Trophoblast cell (in vitro differentiated cells and primary cell): ENCODE measurements around the gene LHFPL5.
A peak's percentile ranks its signal among the peaks of the same experiment; 100 is the strongest.

Experiments used
- DNase-seq, 2 donors: peaks; one replicate each; pipeline ENCODE4 v3.0.0-alpha.2; 2016
- H2AFZ ChIP-seq: 2 replicates; pipeline ENCODE4 v1.6.1; 2013; ENCODE audit warnings: low read length, moderate library complexity, mild to moderate bottlenecking; ENCODE audit not compliant: insufficient read depth, poor library complexity
- H2AK5ac ChIP-seq: 2 replicates; pipeline ENCODE4 v1.6.1; 2013; ENCODE audit warnings: mild to moderate bottlenecking, low read length
- H2BK120ac ChIP-seq: 2 replicates; pipeline ENCODE4 v1.6.1; 2013; ENCODE audit warnings: low read length, mild to moderate bottlenecking, moderate library complexity; ENCODE audit not compliant: insufficient read depth, poor library complexity
- H2BK12ac ChIP-seq: 2 replicates; pipeline ENCODE4 v1.6.1; 2013; ENCODE audit warnings: mild to moderate bottlenecking, low read length, moderate library complexity
- H2BK5ac ChIP-seq: 2 replicates; pipeline ENCODE4 v1.6.1; 2013; ENCODE audit warnings: low read length, low read depth, moderate library complexity, mild to moderate bottlenecking; ENCODE audit not compliant: poor library complexity
- H3K14ac ChIP-seq: 2 replicates; pipeline ENCODE4 v1.6.1; 2013; ENCODE audit warnings: mild to moderate bottlenecking, low read length
- H3K18ac ChIP-seq: 2 replicates; pipeline ENCODE4 v1.6.1; 2013; ENCODE audit warnings: mild to moderate bottlenecking, low read length
- H3K23ac ChIP-seq: 2 replicates; pipeline ENCODE4 v1.6.1; 2013; ENCODE audit warnings: low read length
- H3K27ac ChIP-seq: 2 replicates; pipeline ENCODE4 v1.5.1; 2013; ENCODE audit warnings: low read depth, mild to moderate bottlenecking, inconsistent platforms, low read length, moderate library complexity
- H3K27me3 ChIP-seq: 2 replicates; pipeline ENCODE4 v1.6.1; 2013; ENCODE audit warnings: inconsistent platforms, mild to moderate bottlenecking, low read length, moderate library complexity; ENCODE audit not compliant: insufficient read depth
- H3K36me3 ChIP-seq, 2 experiments: 1 replicate in 1 of 2; 2 replicates in 1 of 2; pipeline ENCODE4 v1.6.1; 2013; ENCODE audit warnings: low read length in 2 of 2, mild to moderate bottlenecking in 2 of 2, moderate library complexity in 1 of 2; ENCODE audit not compliant: insufficient read depth in 2 of 2, control insufficient read depth in 1 of 2
- H3K4ac ChIP-seq: 2 replicates; pipeline ENCODE4 v1.6.1; 2013; ENCODE audit warnings: low read depth, mild to moderate bottlenecking, low read length, moderate library complexity
- H3K4me1 ChIP-seq, 2 experiments: 1 replicate in 1 of 2; 2 replicates in 1 of 2; pipeline ENCODE4 v1.6.1; 2013; ENCODE audit warnings: low read length in 2 of 2, mild to moderate bottlenecking in 2 of 2, moderate library complexity in 1 of 2; ENCODE audit not compliant: insufficient read depth in 2 of 2, control insufficient read depth in 1 of 2
- H3K4me2 ChIP-seq: 2 replicates; pipeline ENCODE4 v1.6.1; 2013; ENCODE audit warnings: inconsistent platforms, mild to moderate bottlenecking, low read length, moderate library complexity
- H3K4me3 ChIP-seq: 2 replicates; pipeline ENCODE4 v1.5.1; 2013; ENCODE audit warnings: mild to moderate bottlenecking, low read depth, low read length, inconsistent platforms
- H3K79me1 ChIP-seq: one replicate; pipeline ENCODE4 v1.6.1; 2013; ENCODE audit warnings: low read length
- H3K79me2 ChIP-seq: 2 replicates; pipeline ENCODE4 v1.6.1; 2013; ENCODE audit warnings: low read length, mild to moderate bottlenecking; ENCODE audit not compliant: control insufficient read depth, insufficient read depth, poor library complexity
- H3K9ac ChIP-seq: 2 replicates; pipeline ENCODE4 v1.6.1; 2013; ENCODE audit warnings: mild to moderate bottlenecking, low read length
- H3K9me3 ChIP-seq: 2 replicates; pipeline ENCODE4 v1.6.1; 2013; ENCODE audit warnings: low read depth, mild to moderate bottlenecking, control low read depth, inconsistent platforms, low read length; ENCODE audit not compliant: insufficient read depth
- H4K12ac ChIP-seq: 2 replicates; pipeline ENCODE4 v1.6.1; 2013; ENCODE audit warnings: low read depth, mild to moderate bottlenecking, low read length, moderate library complexity
- H4K8ac ChIP-seq: 2 replicates; pipeline ENCODE4 v1.6.1; 2013; ENCODE audit warnings: low read depth, mild to moderate bottlenecking, low read length, moderate library complexity
- H4K91ac ChIP-seq: one replicate; pipeline ENCODE4 v1.6.1; 2013; ENCODE audit warnings: low read depth, mild to moderate bottlenecking, low read length, moderate library complexity
- WGBS: extraction: QIAGEN DNeasy Blood & Tissue Kit; methylation state at CpG from one replicate; pipeline ENCODE4 v1.1.7; 2013; ENCODE audit warnings: missing lambda C conversion rate; ENCODE audit not compliant: insufficient read length, insufficient coverage; ENCODE audit errors: extremely low coverage; 5-methylcytosine and 5-hydroxymethylcytosine counted together

Gene LHFPL5

DNA sequence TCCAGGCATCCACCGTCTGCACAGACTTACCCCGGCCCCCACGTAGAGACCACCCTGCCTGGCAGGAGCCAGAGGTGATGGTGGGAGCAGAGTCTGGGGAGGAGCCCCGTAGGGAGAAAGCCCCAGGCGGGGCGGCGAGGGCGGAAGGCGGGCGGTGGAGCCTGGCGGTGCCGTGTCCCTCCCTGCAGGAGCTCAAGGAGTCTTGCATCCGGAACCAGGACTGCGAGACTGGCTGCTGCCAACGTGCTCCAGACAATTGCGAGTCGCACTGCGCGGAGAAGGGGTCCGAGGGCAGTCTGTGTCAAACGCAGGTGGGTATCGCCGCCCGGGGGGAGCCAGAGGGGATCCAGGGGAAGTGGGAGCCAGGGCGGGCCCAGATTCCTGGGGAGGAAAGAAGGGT is 18.3 kb upstream of the LHFPL5 start:
- Histone ChIP-seq H3K4me2 (no peak overlapping the region), H2AK5ac (no peak overlapping the region), H3K23ac (no peak overlapping the region), H2BK12ac (no peak overlapping the region), H3K36me3 (no peaks in the 10 kb centered on the region), H3K27me3 (no peaks in the 10 kb centered on the region), H4K8ac (no peak overlapping the region), H3K27ac (no peak overlapping the region), H3K4me3 (no peak overlapping the region), H4K12ac (no peak overlapping the region), H3K4me1 (no peaks in the 10 kb centered on the region), H3K9me3 (peaks cover 3% of the 10 kb centered on the region), H3K79me2 (no peaks in the 10 kb centered on the region), H2BK5ac (no peak overlapping the region), H3K14ac (no peak overlapping the region), H3K18ac (no peak overlapping the region), H3K79me1 (no peaks in the 10 kb centered on the region), H2BK120ac (no peak overlapping the region), H2AFZ (no peak overlapping the region), H3K4ac (no peak overlapping the region), H3K9ac (no peak overlapping the region), H4K91ac (no peak overlapping the region)
- no CpG with 5 or more reads among the region's 25 CpGs for WGBS
- DNase-seq, result peak in 1 of 2 donors; percentile 18

GRCh38 chr6:35787266-35788218 is 17.6 kb upstream of the LHFPL5 start:
- no peak overlapping the region for H4K91ac ChIP-seq
- H3K23ac ChIP-seq, result no peak overlapping the region
- H3K27ac ChIP-seq, result no peak overlapping the region
- no peak overlapping the region for H2AK5ac ChIP-seq
- H3K14ac ChIP-seq, result no peak overlapping the region
- H3K4me3 ChIP-seq, result no peak overlapping the region
- H2BK12ac ChIP-seq, result no peak overlapping the region
- H3K18ac ChIP-seq, result no peak overlapping the region
- no peaks in the 10 kb centered on the region for H3K36me3 ChIP-seq
- H3K4me2 ChIP-seq, result no peak overlapping the region
- no peak overlapping the region for H2AFZ ChIP-seq
- H3K4ac ChIP-seq, result no peak overlapping the region
- no peak overlapping the region for H2BK120ac ChIP-seq
- H3K27me3 ChIP-seq, result no peaks in the 10 kb centered on the region
- no peaks in the 10 kb centered on the region for H3K79me2 ChIP-seq
- DNase-seq, result no peak
- no peak overlapping the region for H4K8ac ChIP-seq
- no CpG with 5 or more reads among the region's 13 CpGs for WGBS
- no peak overlapping the region for H2BK5ac ChIP-seq
- H4K12ac ChIP-seq, result no peak overlapping the region
- H3K4me1 ChIP-seq, result no peaks in the 10 kb centered on the region
- no peak overlapping the region for H3K9ac ChIP-seq
- H3K9me3 ChIP-seq, result peaks cover 3% of the 10 kb centered on the region
- no peaks in the 10 kb centered on the region for H3K79me1 ChIP-seq

- no peak overlapping the region for H3K27ac ChIP-seq
- H3K23ac ChIP-seq, result no peak overlapping the region
- no peaks in the 10 kb centered on the region for H3K36me3 ChIP-seq
- H2AFZ ChIP-seq, result no peak overlapping the region
- no peak overlapping the region for H2AK5ac ChIP-seq
- no peak overlapping the region for H3K4me2 ChIP-seq
- WGBS, result no CpG with 5 or more reads among the region's 4 CpGs
- H3K4ac ChIP-seq, result no peak overlapping the region
- DNase-seq, result no peak
- H4K91ac ChIP-seq, result no peak overlapping the region
- H3K27me3 ChIP-seq, result no peaks in the 10 kb centered on the region
- H3K4me1 ChIP-seq, result no peaks in the 10 kb centered on the region
- peaks cover 3% of the 10 kb centered on the region for H3K9me3 ChIP-seq
- no peaks in the 10 kb centered on the region for H3K79me1 ChIP-seq
- no peak overlapping the region for H3K14ac ChIP-seq
- H4K12ac ChIP-seq, result no peak overlapping the region
- H2BK5ac ChIP-seq, result no peak overlapping the region
- no peak overlapping the region for H2BK120ac ChIP-seq
- no peak overlapping the region for H3K18ac ChIP-seq
- no peak overlapping the region for H2BK12ac ChIP-seq
- no peaks in the 10 kb centered on the region for H3K79me2 ChIP-seq
- no peak overlapping the region for H3K9ac ChIP-seq
- no peak overlapping the region for H3K4me3 ChIP-seq
- no peak overlapping the region for H4K8ac ChIP-seq
Observed at GRCh38 chr6:35788423-35788982, 16.6 kb upstream of the LHFPL5 start.

DNA sequence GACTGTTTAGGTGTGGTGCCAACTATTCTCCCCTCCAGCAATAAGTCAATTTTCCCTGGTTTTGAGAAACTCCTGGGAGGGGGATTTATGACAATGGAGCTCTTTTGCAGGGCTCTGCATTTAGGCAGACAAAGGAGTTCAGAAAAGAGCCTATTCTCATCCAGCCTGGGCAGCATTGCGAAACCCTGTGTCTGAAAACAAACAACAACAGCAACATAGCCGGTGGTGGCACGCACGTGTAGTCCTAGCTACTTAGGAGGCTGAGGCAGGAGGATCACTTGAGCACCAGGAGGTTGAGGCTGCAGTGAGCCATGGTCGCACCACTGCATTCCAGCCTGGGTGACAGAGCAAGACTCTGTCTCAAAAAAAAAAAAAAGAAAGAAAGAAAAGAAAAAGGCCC is 14.5 kb upstream of the LHFPL5 start:
- H3K18ac ChIP-seq, result no peak overlapping the region
- no peak overlapping the region for H3K9ac ChIP-seq
- H4K8ac ChIP-seq, result no peak overlapping the region
- H3K9me3 ChIP-seq, result peaks cover 2% of the 10 kb centered on the region
- WGBS, result no CpG with 5 or more reads among the region's 5 CpGs
- no peak overlapping the region for H4K12ac ChIP-seq
- H3K4me1 ChIP-seq, result no peaks in the 10 kb centered on the region
- DNase-seq, result peak in 1 of 2 donors; percentile 12
- H3K27ac ChIP-seq, result no peak overlapping the region
- no peaks in the 10 kb centered on the region for H3K79me1 ChIP-seq
- no peak overlapping the region for H3K4me3 ChIP-seq
- H2AFZ ChIP-seq, result no peak overlapping the region
- no peaks in the 10 kb centered on the region for H3K27me3 ChIP-seq
- H3K79me2 ChIP-seq, result no peaks in the 10 kb centered on the region
- no peak overlapping the region for H2BK120ac ChIP-seq
- H2BK5ac ChIP-seq, result no peak overlapping the region
- no peak overlapping the region for H4K91ac ChIP-seq
- H3K14ac ChIP-seq, result no peak overlapping the region
- no peak overlapping the region for H2BK12ac ChIP-seq
- no peak overlapping the region for H3K4ac ChIP-seq
- no peak overlapping the region for H3K4me2 ChIP-seq
- no peak overlapping the region for H2AK5ac ChIP-seq
- no peaks in the 10 kb centered on the region for H3K36me3 ChIP-seq
- no peak overlapping the region for H3K23ac ChIP-seq
